RWPE2 (cell line): Measurements from ENCODE around the gene KMT2C.
A peak's percentile ranks its signal among the peaks of the same experiment; 100 is the strongest.
"Not testable (repeated sequence)": the region's sequence is repeated elsewhere in the genome, so short reads cannot be mapped to it uniquely, and the experiment has no call there.

Experiments
- ATAC-seq: fragments of 200-7000 bp; cut with Tn5 transposase; 3 replicates; pipeline ENCODE4 v1.9.1; 2021; ENCODE audit warnings: low read depth
- DNase-seq: peaks from one replicate; pipeline ENCODE4 v3.0.0-alpha.2; 2020; ENCODE audit warnings: low spot score
- H3K27ac ChIP-seq: fragments of 450-650 bp; 2 replicates; pipeline ENCODE4 v1.5.1; 2017; ENCODE audit warnings: mild to moderate bottlenecking; ENCODE audit not compliant: poor library complexity, severe bottlenecking
- H3K27me3 ChIP-seq: fragments of 250-450 bp; sonication (Bioruptor Pico); 2 replicates; pipeline ENCODE4 v1.5.1; 2021; ENCODE audit warnings: mild to moderate bottlenecking, moderate library complexity; ENCODE audit not compliant: insufficient read depth, poor library complexity, severe bottlenecking
- H3K36me3 ChIP-seq: fragments of 250-450 bp; sonication (Bioruptor Pico); 2 replicates; pipeline ENCODE4 v1.5.1; 2020; ENCODE audit warnings: low read depth, mild to moderate bottlenecking, moderate library complexity
- H3K4me1 ChIP-seq: fragments of 250-450 bp; sonication (Bioruptor Pico); 2 replicates; pipeline ENCODE4 v1.5.1; 2021; ENCODE audit warnings: mild to moderate bottlenecking, moderate library complexity; ENCODE audit not compliant: insufficient read depth, poor library complexity, severe bottlenecking
- H3K4me3 ChIP-seq: fragments of 250-450 bp; sonication (Bioruptor Pico); 2 replicates; pipeline ENCODE4 v1.5.1; 2021; ENCODE audit warnings: mild to moderate bottlenecking, moderate library complexity; ENCODE audit not compliant: severe bottlenecking
- H3K9me3 ChIP-seq: fragments of 250-450 bp; sonication (Bioruptor Pico); 2 replicates; pipeline ENCODE4 v1.5.1; 2021; ENCODE audit warnings: mild to moderate bottlenecking, moderate library complexity; ENCODE audit not compliant: severe bottlenecking
- TF ChIP-seq, protein P1 (sequence below): fragments of 450-650 bp; IDR thresholded peaks from one replicate; pipeline ENCODE4 v1.5.1; 2017; ENCODE audit warnings: mild to moderate bottlenecking, moderate library complexity; ENCODE audit not compliant: poor library complexity, severe bottlenecking

Gene KMT2C

DNA sequence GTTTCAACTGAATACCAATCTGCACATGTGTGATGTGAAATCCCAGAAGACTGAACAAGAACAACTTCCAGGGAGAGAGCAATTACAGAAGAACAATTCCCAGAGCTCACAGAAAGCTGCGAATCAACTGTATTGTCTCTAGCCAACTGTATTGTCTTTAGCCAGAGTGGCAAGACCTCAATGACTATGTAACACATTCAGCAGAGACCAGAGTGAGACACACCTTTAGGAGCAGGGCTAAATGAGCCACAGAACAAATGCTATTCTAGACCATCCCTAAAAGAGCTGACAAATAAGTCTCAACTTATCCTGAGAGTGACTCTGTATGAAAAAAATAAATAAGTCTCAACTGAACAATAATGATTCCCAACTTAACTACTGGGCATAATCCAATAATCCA lies 72.0 kb downstream of the KMT2C start:
- no peaks in the 10 kb centered on the region for H3K9me3 ChIP-seq
- H3K36me3 ChIP-seq = no peaks in the 10 kb centered on the region
- TF ChIP-seq, protein P1, sequence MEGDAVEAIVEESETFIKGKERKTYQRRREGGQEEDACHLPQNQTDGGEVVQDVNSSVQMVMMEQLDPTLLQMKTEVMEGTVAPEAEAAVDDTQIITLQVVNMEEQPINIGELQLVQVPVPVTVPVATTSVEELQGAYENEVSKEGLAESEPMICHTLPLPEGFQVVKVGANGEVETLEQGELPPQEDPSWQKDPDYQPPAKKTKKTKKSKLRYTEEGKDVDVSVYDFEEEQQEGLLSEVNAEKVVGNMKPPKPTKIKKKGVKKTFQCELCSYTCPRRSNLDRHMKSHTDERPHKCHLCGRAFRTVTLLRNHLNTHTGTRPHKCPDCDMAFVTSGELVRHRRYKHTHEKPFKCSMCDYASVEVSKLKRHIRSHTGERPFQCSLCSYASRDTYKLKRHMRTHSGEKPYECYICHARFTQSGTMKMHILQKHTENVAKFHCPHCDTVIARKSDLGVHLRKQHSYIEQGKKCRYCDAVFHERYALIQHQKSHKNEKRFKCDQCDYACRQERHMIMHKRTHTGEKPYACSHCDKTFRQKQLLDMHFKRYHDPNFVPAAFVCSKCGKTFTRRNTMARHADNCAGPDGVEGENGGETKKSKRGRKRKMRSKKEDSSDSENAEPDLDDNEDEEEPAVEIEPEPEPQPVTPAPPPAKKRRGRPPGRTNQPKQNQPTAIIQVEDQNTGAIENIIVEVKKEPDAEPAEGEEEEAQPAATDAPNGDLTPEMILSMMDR = no peak
- no peak overlapping the region for H3K27ac ChIP-seq
- no peaks in the 10 kb centered on the region for H3K27me3 ChIP-seq
- no peak overlapping the region for H3K4me3 ChIP-seq
- ATAC-seq (no peak), DNase-seq (no peak)
- no peaks in the 10 kb centered on the region for H3K4me1 ChIP-seq

DNA sequence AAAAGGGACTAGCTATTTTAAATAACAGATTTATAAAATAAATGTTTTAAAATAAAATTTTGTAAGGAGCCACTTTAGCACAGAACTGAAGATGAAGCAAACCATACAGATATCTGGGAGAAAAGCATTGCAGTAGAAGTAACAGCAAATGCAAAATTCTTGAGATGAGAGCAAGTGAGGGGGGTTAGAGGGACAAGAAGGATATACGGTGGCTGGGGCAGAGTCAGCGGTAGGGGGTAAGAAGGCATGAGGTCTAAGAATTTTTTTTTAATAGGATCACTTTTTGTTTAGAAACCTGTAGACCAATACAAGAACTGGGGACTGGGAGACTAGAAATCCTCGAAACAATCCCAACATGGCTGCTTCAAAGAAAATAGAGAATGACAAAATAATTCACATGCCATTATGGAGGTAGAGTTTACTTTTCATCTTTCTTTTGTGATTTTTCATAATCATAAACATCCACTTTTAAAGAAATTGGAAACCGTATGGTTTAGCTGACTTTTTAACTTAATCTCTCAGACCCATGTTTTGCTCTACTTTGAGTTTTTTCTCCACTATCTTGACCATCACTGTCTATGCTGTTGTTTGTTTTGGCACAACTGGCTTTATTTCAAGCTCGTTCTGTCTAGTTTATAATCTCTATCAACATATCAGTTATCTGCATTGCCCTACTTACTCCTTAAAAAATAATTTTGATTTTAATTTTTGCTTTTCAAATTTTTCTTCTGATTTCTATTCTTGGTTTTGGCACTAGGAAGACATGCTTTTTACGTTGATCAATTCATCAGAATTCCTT lies 73.5 kb downstream of the KMT2C start:
- DNase-seq (no peak), ATAC-seq (no peak)
- Histone ChIP-seq H3K27me3 (no peaks in the 10 kb centered on the region), H3K27ac (no peak overlapping the region), H3K4me1 (no peaks in the 10 kb centered on the region), H3K4me3 (no peak overlapping the region), H3K36me3 (peaks cover 9% of the 10 kb centered on the region; the same call in 1 of the 2 replicates), H3K9me3 (no peaks in the 10 kb centered on the region)
- TF ChIP-seq, protein P1 = no peak

DNA sequence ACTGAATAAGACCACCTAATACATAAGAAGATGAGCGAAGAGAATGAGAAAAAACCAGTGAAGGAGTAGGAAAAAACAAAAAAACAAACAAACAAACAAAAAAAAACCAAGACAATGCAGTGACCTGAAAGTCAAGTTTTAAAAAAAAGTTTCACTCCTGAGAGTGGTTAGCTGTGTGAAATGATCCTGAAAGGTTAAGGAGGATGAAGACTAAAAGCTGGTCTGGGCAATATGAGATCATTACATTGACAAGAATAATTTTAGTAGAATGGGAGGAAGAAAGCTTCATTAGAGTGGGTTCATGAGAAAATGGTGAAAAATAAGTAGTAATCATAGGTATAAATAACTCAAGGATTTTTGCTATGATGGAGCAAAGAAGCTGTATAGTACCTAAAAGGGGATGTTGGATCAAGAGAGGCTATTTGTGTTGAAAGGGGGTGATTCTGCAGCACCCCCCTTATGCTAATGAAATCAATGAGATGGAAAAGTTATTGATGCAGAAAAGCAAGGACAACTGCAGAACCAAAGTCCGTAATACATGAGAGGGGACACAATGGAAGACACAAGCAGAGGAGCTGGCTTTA lies 80.2 kb downstream of the KMT2C start:
- Histone ChIP-seq H3K9me3 (no peaks in the 10 kb centered on the region), H3K27ac (no peak overlapping the region), H3K27me3 (no peaks in the 10 kb centered on the region), H3K4me1 (peaks cover 3% of the 10 kb centered on the region), H3K4me3 (no peak overlapping the region), H3K36me3 (peaks cover 9% of the 10 kb centered on the region; the same call in 1 of the 2 replicates)
- DNase-seq = no peak
- no peak for ATAC-seq
- TF ChIP-seq, protein P1 = no peak

DNA sequence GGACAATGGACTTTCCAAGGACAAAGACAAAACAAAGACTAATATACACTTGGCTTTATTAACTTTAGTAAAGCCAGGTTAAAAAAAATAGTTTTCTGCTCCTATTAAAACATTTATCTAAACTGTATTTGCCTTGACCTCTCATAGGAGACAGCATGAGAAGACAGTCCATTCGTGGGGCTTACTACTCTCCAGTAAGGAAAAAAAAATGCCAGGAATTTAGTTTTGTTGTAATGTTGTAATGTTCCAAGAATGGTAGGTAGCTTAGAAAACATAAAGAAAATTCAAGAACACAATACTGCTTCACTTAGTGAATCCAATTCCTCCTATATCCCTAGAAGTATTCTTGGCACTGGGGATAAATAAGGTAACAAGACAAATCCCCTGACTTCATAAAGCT lies 81.7 kb downstream of the KMT2C start:
- Histone ChIP-seq H3K36me3 (peaks cover 20% of the 10 kb centered on the region; the same call in 1 of the 2 replicates), H3K4me3 (no peak overlapping the region), H3K27ac (no peak overlapping the region), H3K4me1 (peaks cover 3% of the 10 kb centered on the region), H3K9me3 (no peaks in the 10 kb centered on the region), H3K27me3 (no peaks in the 10 kb centered on the region)
- DNase-seq = no peak
- TF ChIP-seq, protein P1 = no peak
- ATAC-seq = peak; percentile 42; the same call in 1 of the 3 replicates

DNA sequence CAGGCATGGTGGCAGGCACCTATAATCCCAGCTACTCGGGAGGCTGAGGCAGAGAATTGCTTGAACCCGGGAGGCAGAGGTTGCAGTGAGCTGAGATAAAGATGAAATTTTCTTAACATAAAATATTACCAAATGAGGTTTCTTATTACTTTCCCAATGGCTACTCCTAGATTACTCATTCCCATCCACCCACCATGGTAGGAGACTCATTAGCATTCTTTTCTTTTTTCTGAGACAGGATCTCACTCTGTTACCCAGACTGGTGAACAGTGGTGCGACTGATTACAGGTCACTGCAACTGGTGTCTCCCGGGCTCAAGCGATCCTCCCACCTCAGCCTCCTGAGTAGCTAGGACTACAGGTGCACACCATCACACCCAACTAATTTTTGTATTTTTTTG lies 82.5 kb downstream of the KMT2C start:
- H3K4me1 ChIP-seq, H3K9me3 ChIP-seq, H3K27ac ChIP-seq, H3K4me3 ChIP-seq, H3K27me3 ChIP-seq, ATAC-seq, DNase-seq: not testable (repeated sequence)
- peaks cover 19% of the 10 kb centered on the region; the same call in 1 of the 2 replicates for H3K36me3 ChIP-seq

DNA sequence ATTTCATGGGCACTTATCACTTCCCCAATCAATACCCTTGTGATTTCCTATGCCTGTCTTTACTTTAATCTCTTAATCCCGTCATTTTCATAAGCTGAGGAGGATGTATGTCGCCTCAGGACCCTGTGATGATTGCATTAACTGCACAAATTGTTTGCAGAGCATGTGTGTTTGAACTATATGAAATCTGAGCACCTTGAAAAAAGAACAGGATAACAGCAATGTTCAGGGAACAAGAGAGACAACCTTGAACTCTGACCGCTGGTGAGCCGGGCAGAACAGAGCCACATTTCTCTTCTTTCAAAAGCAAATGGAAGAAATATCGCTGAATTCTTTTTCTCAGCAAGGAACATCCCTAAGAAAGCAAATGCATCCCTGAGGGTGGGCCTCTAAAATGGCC lies 84.1 kb downstream of the KMT2C start:
- not testable (repeated sequence) for H3K4me1 ChIP-seq, DNase-seq, H3K4me3 ChIP-seq, H3K27ac ChIP-seq, H3K9me3 ChIP-seq, ATAC-seq, H3K27me3 ChIP-seq
- H3K36me3 ChIP-seq = peaks cover 20% of the 10 kb centered on the region
